A673 (cell line): ENCODE results near the gene KRTAP2-3. TPM values are rescaled to one million over a fixed set of nuclear protein-coding genes. Genes with fewer than 3 reads are reported as not detected.

Experiments used
- BruUV-seq: library from RNA; stranded (reverse); fragments of 400-500 nt; replicated peaks from 2 replicates; lab custom pipeline; 2021; lab: Mats Ljungman, UMichigan
- CTCF ChIA-PET: fragments of 300-600 bp; sonication (Branson Sonifier 250); formaldehyde crosslinking; loops from one replicate; lab custom pipeline; 2022; ENCODE audit warnings: antibody characterized with exemption; lab: Charles Lee
- POLR2A ChIA-PET: fragments of 300-600 bp; sonication (Branson Sonifier 250); formaldehyde crosslinking; loops from one replicate; lab custom pipeline; 2022; ENCODE audit warnings: antibody characterized with exemption; ENCODE audit not compliant: low non-redundant PET; lab: Charles Lee
- DNase-seq: peaks from one replicate; pipeline ENCODE4 v3.0.0-alpha.2; 2015; ENCODE audit warnings: low spot score
- H3K27ac ChIP-seq: fragments of 200-600 bp; sonication (generic); 2 replicates; pipeline ENCODE4 v1.5.1; 2016; ENCODE audit warnings: mixed run types, low read depth, mild to moderate bottlenecking, mixed read lengths, antibody characterized with exemption, low read length; ENCODE audit not compliant: poor library complexity, severe bottlenecking
- H3K27me3 ChIP-seq: fragments of 200-600 bp; sonication (generic); replicated peaks from 2 replicates; pipeline ENCODE4 v1.6.1; 2017; ENCODE audit warnings: mixed run types, low read depth, mild to moderate bottlenecking, mixed read lengths, antibody characterized with exemption, low read length; ENCODE audit not compliant: insufficient read depth, poor library complexity
- H3K36me3 ChIP-seq: fragments of 200-600 bp; sonication (generic); 2 replicates; pipeline ENCODE4 v1.6.1; 2016; ENCODE audit warnings: mixed run types, mild to moderate bottlenecking, mixed read lengths, antibody characterized with exemption, low read length; ENCODE audit not compliant: insufficient read depth, poor library complexity, severe bottlenecking
- H3K4me1 ChIP-seq: fragments of 200-600 bp; sonication (generic); 2 replicates; pipeline ENCODE4 v1.6.1; 2017; ENCODE audit warnings: mixed run types, mild to moderate bottlenecking, mixed read lengths, antibody characterized with exemption, low read length; ENCODE audit not compliant: insufficient read depth, poor library complexity, severe bottlenecking
- H3K4me3 ChIP-seq: fragments of 200-600 bp; sonication (generic); 2 replicates; pipeline ENCODE4 v1.5.1; 2016; ENCODE audit warnings: low read depth, mixed run types, mild to moderate bottlenecking, mixed read lengths, low read length; ENCODE audit not compliant: poor library complexity, severe bottlenecking
- H3K9me3 ChIP-seq: fragments of 200-600 bp; sonication (generic); 2 replicates; pipeline ENCODE4 v1.6.1; 2016; ENCODE audit warnings: mixed run types, low read depth, mild to moderate bottlenecking, mixed read lengths, antibody characterized with exemption, low read length; ENCODE audit not compliant: poor library complexity, severe bottlenecking
- CTCF ChIP-seq: fragments of 300-800, 200-600 bp; sonication (generic); conservative IDR thresholded peaks from 2 replicates; pipeline ENCODE4 v1.5.1; 2017; ENCODE audit warnings: low read depth, mild to moderate bottlenecking, antibody characterized with exemption, low read length, moderate library complexity, mixed read lengths
- EZH2 ChIP-seq: fragments of 200-600 bp; sonication (generic); IDR thresholded peaks from 2 replicates; pipeline ENCODE4 v1.6.1; 2017; ENCODE audit warnings: borderline replicate concordance, low read depth, mild to moderate bottlenecking, mixed read lengths, antibody characterized with exemption, low read length; ENCODE audit not compliant: poor library complexity, severe bottlenecking
- intact Hi-C: fragments of 100-400 bp; cut with micrococcal nuclease; formaldehyde crosslinking; loops from one replicate; pipeline ENCODE4 v1.10.0; 2022; ENCODE audit not compliant: unreplicated experiment
- total RNA-seq: library from RNA; stranded (reverse); gene quantifications from 2 replicates; pipeline ENCODE4 v1.2.3, GENCODE V29; 2021

The KRTAP2-3 gene
- total RNA-seq, 1 experiment from 2014 or later, result not detected

- no peaks in the 10 kb centered on the region for H3K4me1 ChIP-seq
- H3K27me3 ChIP-seq, result no peaks in the 10 kb centered on the region
- no peak overlapping the region for H3K27ac ChIP-seq
- TF ChIP-seq CTCF, result no peak
- no peak for TF ChIP-seq EZH2
- no TSS peak for BruUV-seq
- ChIA-PET CTCF (no interaction called here), POLR2A (no interaction called here)
- no peaks in the 10 kb centered on the region for H3K36me3 ChIP-seq
- no peak for DNase-seq
- no peak overlapping the region for H3K4me3 ChIP-seq
- intact Hi-C loops, result no loop called here
- H3K9me3 ChIP-seq, result no peaks in the 10 kb centered on the region
These were observed 47.4 kb downstream of the KRTAP2-3 start for GRCh38 chr17:41012326-41013120.

- TF ChIP-seq EZH2, result no peak
- no peak for TF ChIP-seq CTCF
- no peak overlapping the region for H3K27ac ChIP-seq
- H3K4me3 ChIP-seq, result no peak overlapping the region
- ChIA-PET POLR2A (no interaction called here), CTCF (no interaction called here)
- no peaks in the 10 kb centered on the region for H3K4me1 ChIP-seq
- DNase-seq, result no peak
- intact Hi-C loops, result no loop called here
- no peaks in the 10 kb centered on the region for H3K9me3 ChIP-seq
- no peaks in the 10 kb centered on the region for H3K36me3 ChIP-seq
- H3K27me3 ChIP-seq, result no peaks in the 10 kb centered on the region
- no TSS peak for BruUV-seq
These were observed 49.5 kb downstream of the KRTAP2-3 start for GRCh38 chr17:41010441-41010840.

- no TSS peak for BruUV-seq
- DNase-seq, result no peak
- Histone ChIP-seq H3K4me3 (no peak overlapping the region), H3K9me3 (no peaks in the 10 kb centered on the region), H3K36me3 (no peaks in the 10 kb centered on the region), H3K4me1 (no peaks in the 10 kb centered on the region), H3K27ac (no peak overlapping the region), H3K27me3 (no peaks in the 10 kb centered on the region)
- TF ChIP-seq EZH2, result no peak
- TF ChIP-seq CTCF, result no peak
- CTCF ChIA-PET, result no interaction called here
- POLR2A ChIA-PET, result no interaction called here
- intact Hi-C loops, result no loop called here
These were observed 50.0 kb downstream of the KRTAP2-3 start for GRCh38 chr17:41009936-41010335.
